Hepatocyte (in vitro differentiated cells): ENCODE data around the gene CBR1. TPM values are rescaled to one million over a fixed set of nuclear protein-coding genes. Genes with fewer than 3 reads are reported as not detected.
A peak's percentile ranks its signal among the peaks of the same experiment; 100 is the strongest.

Source experiments
- DNase-seq: peaks from one replicate; pipeline ENCODE4 v3.0.0-alpha.2; 2016; ENCODE audit warnings: low spot score
- H2AFZ ChIP-seq: fragments of 200-600 bp; sonication (generic); 2 replicates; pipeline ENCODE4 v1.6.0; 2016; ENCODE audit warnings: antibody characterized with exemption, mild to moderate bottlenecking
- H3K27ac ChIP-seq: fragments of 200-600 bp; sonication (generic); 2 replicates; pipeline ENCODE4 v1.5.1; 2016; ENCODE audit warnings: mild to moderate bottlenecking
- H3K27me3 ChIP-seq: fragments of 200-600 bp; sonication (generic); 2 replicates; pipeline ENCODE4 v1.6.1; 2016
- H3K36me3 ChIP-seq: fragments of 200-600 bp; sonication (generic); replicated peaks from 2 replicates; pipeline ENCODE4 v1.5.1; 2016; ENCODE audit warnings: low read depth; ENCODE audit not compliant: insufficient read depth
- H3K4me1 ChIP-seq: fragments of 200-600 bp; sonication (generic); 2 replicates; pipeline ENCODE4 v1.5.1; 2016; ENCODE audit warnings: mild to moderate bottlenecking, moderate library complexity; ENCODE audit not compliant: insufficient read depth
- H3K4me2 ChIP-seq: fragments of 200-600 bp; sonication (generic); 2 replicates; pipeline ENCODE4 v1.6.0; 2016
- H3K4me3 ChIP-seq: fragments of 200-600 bp; sonication (generic); 2 replicates; pipeline ENCODE4 v1.5.1; 2016; ENCODE audit warnings: mild to moderate bottlenecking
- H3K79me2 ChIP-seq: fragments of 200-600 bp; sonication (generic); 2 replicates; pipeline ENCODE4 v1.6.0; 2017; ENCODE audit warnings: mild to moderate bottlenecking
- H3K9me2 ChIP-seq: fragments of 200-600 bp; sonication (generic); replicated peaks from 2 replicates; pipeline ENCODE4 v1.6.0; 2017; ENCODE audit warnings: mild to moderate bottlenecking; ENCODE audit not compliant: insufficient read depth
- H3K9me3 ChIP-seq: fragments of 200-600 bp; sonication (generic); 2 replicates; pipeline ENCODE4 v1.5.1; 2016; ENCODE audit warnings: low read depth, mild to moderate bottlenecking
- H4K20me1 ChIP-seq: fragments of 200-600 bp; sonication (generic); 2 replicates; pipeline ENCODE4 v1.6.0; 2016; ENCODE audit warnings: mild to moderate bottlenecking; ENCODE audit not compliant: insufficient read depth, poor library complexity, severe bottlenecking
- EZH2 ChIP-seq: fragments of 200-600 bp; sonication (generic); IDR thresholded peaks from 2 replicates; pipeline ENCODE4 v1.6.1; 2016; ENCODE audit warnings: antibody characterized with exemption, mild to moderate bottlenecking, borderline replicate concordance
- EZH2phosphoT487 ChIP-seq: fragments of 200-600 bp; sonication (generic); IDR thresholded peaks from one replicate; pipeline ENCODE4 v1.6.1; 2018; ENCODE audit warnings: antibody characterized with exemption, mild to moderate bottlenecking, low read depth, moderate library complexity; ENCODE audit not compliant: unreplicated experiment, severe bottlenecking
- WGBS: methylation state at CpG from one replicate; pipeline ENCODE4 v1.1.6; 2016; ENCODE audit warnings: low lambda C conversion rate; ENCODE audit errors: missing lambda C conversion rate; 5-methylcytosine and 5-hydroxymethylcytosine counted together
- polyA plus RNA-seq: library from polyadenylated mRNA; unstranded; fragments of >200 nt; fragmentation: Nextera tagmentation; extraction: Ambion mirVana; gene quantifications from 2 replicates; pipeline ENCODE4 v1.2.1, GENCODE V29; 2016
- total RNA-seq: library from RNA; depleted of rRNA; stranded (reverse); fragments of >200 nt; gene quantifications from 2 replicates; pipeline ENCODE4 v1.2.3, GENCODE V29; 2014
- TF ChIP-seq, protein P1 (sequence below): fragments of 200-600 bp; sonication (generic); IDR thresholded peaks from 2 replicates; pipeline ENCODE4 v1.5.1; 2016; ENCODE audit warnings: antibody characterized with exemption, mild to moderate bottlenecking; ENCODE audit not compliant: poor library complexity

The CBR1 gene
- total and polyA plus RNA-seq, 2 experiments from 2014 or later, result 113 to 130 TPM

- no peak overlapping the region for H3K4me2 ChIP-seq
- H3K27ac ChIP-seq, result no peak overlapping the region
- H4K20me1 ChIP-seq, result no peaks in the 10 kb centered on the region
- H3K79me2 ChIP-seq, result no peaks in the 10 kb centered on the region
- no peak overlapping the region for H3K4me3 ChIP-seq
- WGBS, result 81% methylated on average over 15 of the region's 28 CpGs
- DNase-seq, result no peak
- H3K9me3 ChIP-seq, result no peaks in the 10 kb centered on the region
- H3K27me3 ChIP-seq, result no peaks in the 10 kb centered on the region
- H2AFZ ChIP-seq, result no peak overlapping the region
- H3K4me1 ChIP-seq, result peaks cover 12% of the 10 kb centered on the region
- H3K36me3 ChIP-seq, result no peaks in the 10 kb centered on the region
- TF ChIP-seq, protein P1, sequence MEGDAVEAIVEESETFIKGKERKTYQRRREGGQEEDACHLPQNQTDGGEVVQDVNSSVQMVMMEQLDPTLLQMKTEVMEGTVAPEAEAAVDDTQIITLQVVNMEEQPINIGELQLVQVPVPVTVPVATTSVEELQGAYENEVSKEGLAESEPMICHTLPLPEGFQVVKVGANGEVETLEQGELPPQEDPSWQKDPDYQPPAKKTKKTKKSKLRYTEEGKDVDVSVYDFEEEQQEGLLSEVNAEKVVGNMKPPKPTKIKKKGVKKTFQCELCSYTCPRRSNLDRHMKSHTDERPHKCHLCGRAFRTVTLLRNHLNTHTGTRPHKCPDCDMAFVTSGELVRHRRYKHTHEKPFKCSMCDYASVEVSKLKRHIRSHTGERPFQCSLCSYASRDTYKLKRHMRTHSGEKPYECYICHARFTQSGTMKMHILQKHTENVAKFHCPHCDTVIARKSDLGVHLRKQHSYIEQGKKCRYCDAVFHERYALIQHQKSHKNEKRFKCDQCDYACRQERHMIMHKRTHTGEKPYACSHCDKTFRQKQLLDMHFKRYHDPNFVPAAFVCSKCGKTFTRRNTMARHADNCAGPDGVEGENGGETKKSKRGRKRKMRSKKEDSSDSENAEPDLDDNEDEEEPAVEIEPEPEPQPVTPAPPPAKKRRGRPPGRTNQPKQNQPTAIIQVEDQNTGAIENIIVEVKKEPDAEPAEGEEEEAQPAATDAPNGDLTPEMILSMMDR, result no peak
- TF ChIP-seq EZH2phosphoT487, result no peak
- no peak for TF ChIP-seq EZH2
- no peaks in the 10 kb centered on the region for H3K9me2 ChIP-seq
Measured at GRCh38 chr21:36032647-36033406, 37.0 kb upstream of the CBR1 start.

- no peak for TF ChIP-seq EZH2phosphoT487
- TF ChIP-seq EZH2, result no peak
- TF ChIP-seq, protein P1, result no peak
- H3K27ac ChIP-seq, result no peak overlapping the region
- no peak for DNase-seq
- no peaks in the 10 kb centered on the region for H4K20me1 ChIP-seq
- no peak overlapping the region for H3K4me2 ChIP-seq
- H3K9me3 ChIP-seq, result no peaks in the 10 kb centered on the region
- no peaks in the 10 kb centered on the region for H3K9me2 ChIP-seq
- H2AFZ ChIP-seq, result no peak overlapping the region
- H3K4me3 ChIP-seq, result no peak overlapping the region
- H3K79me2 ChIP-seq, result no peaks in the 10 kb centered on the region
- H3K36me3 ChIP-seq, result peaks cover 4% of the 10 kb centered on the region
- WGBS, result 82% methylated on average over 16 of the region's 16 CpGs
- peaks cover 12% of the 10 kb centered on the region for H3K4me1 ChIP-seq
- H3K27me3 ChIP-seq, result no peaks in the 10 kb centered on the region
Measured at GRCh38 chr21:36034211-36034913, 35.5 kb upstream of the CBR1 start.

DNA sequence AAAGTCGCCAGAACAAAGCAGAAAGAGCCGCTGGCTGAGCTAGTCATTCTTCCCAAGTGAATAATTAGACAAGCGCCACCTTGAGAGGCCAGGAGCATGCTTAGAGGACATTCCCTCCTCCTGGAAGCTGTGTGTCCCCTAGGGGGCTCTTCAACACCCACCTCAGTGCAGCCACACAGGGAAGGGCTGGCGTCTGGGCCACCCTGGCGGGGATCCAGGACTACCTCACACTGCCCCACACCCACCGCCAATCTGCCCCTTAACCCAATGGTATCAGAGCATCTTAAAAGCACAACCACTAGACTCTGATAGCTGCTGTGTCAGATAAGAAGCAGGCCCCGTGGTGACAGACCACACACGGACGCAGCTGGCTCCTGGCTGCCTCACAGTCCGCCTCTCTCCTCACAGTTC lies 34.4 kb upstream of the CBR1 start:
- 41% methylated on average over 10 of the region's 10 CpGs for WGBS
- Histone ChIP-seq H2AFZ (no peak overlapping the region), H3K4me1 (peaks cover 10% of the 10 kb centered on the region), H3K4me3 (no peak overlapping the region), H3K9me2 (no peaks in the 10 kb centered on the region), H4K20me1 (no peaks in the 10 kb centered on the region), H3K4me2 (no peak overlapping the region), H3K9me3 (no peaks in the 10 kb centered on the region), H3K27me3 (no peaks in the 10 kb centered on the region), H3K36me3 (peaks cover 5% of the 10 kb centered on the region), H3K27ac (peak overlapping the region; percentile 57), H3K79me2 (no peaks in the 10 kb centered on the region)
- peak; percentile 57 for DNase-seq
- TF ChIP-seq, protein P1, result no peak
- no peak for TF ChIP-seq EZH2phosphoT487
- TF ChIP-seq EZH2, result no peak
